Measurements from ENCODE around the gene GRIK4.

GRIK4 gene

DNA sequence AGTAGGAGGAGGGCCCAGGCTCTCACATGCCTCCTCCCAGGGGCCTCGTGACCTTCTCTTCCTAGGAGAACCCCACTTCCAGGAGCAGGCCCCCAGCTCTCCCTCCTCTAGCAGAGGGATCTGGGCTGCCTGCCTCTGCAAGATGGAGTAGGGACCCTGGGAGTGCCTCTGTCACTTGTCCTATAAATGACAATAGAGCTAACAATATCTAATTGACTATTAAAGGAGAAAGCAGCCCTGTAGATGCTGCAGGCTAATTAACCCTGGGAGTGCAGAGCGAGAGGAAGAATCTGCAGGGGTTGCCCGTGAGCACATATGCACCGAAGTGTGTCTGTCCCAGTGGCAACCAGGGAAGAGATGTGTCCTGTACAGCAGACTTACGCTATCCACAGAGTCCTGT is 184.4 kb downstream of the GRIK4 start:
- H3K27me3 ChIP-seq (ENCODE audit: control insufficient read depth, low read length), result no peaks in the 10 kb centered on the region
- no peaks in the 10 kb centered on the region for H3K79me2 ChIP-seq (ENCODE audit: control insufficient read depth, low read length)
- H3K9me3 ChIP-seq (ENCODE audit: control insufficient read depth, insufficient read depth, low read length), result no peaks in the 10 kb centered on the region
- H3K36me3 ChIP-seq (ENCODE audit: control insufficient read depth, low read length), result no peaks in the 10 kb centered on the region
- no peaks in the 10 kb centered on the region for H3K9me2 ChIP-seq (replicated peaks; ENCODE audit: control insufficient read depth, low read length)
- H3K27ac ChIP-seq (ENCODE audit: low read depth, low read length), result no peak overlapping the region
- no peak overlapping the region for H3K4me2 ChIP-seq (ENCODE audit: low read length)
- TF ChIP-seq EZH2phosphoT487 (IDR thresholded peaks at IDR 0.05; ENCODE audit: borderline replicate concordance, low read length), result no peak
- TF ChIP-seq, protein P1, sequence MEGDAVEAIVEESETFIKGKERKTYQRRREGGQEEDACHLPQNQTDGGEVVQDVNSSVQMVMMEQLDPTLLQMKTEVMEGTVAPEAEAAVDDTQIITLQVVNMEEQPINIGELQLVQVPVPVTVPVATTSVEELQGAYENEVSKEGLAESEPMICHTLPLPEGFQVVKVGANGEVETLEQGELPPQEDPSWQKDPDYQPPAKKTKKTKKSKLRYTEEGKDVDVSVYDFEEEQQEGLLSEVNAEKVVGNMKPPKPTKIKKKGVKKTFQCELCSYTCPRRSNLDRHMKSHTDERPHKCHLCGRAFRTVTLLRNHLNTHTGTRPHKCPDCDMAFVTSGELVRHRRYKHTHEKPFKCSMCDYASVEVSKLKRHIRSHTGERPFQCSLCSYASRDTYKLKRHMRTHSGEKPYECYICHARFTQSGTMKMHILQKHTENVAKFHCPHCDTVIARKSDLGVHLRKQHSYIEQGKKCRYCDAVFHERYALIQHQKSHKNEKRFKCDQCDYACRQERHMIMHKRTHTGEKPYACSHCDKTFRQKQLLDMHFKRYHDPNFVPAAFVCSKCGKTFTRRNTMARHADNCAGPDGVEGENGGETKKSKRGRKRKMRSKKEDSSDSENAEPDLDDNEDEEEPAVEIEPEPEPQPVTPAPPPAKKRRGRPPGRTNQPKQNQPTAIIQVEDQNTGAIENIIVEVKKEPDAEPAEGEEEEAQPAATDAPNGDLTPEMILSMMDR (IDR thresholded peaks at IDR 0.05; ENCODE audit: low read depth, low read length, poor library complexity, severe bottlenecking), result no peak
- no peaks in the 10 kb centered on the region for H3F3A ChIP-seq (ENCODE audit: control insufficient read depth, insufficient read depth)
- no peak overlapping the region for H3K4me3 ChIP-seq (ENCODE audit: low read length)
- peaks cover 25% of the 10 kb centered on the region for H3K4me1 ChIP-seq (ENCODE audit: control insufficient read depth, low read length)
- no peaks in the 10 kb centered on the region for H4K20me1 ChIP-seq (ENCODE audit: control insufficient read depth, insufficient read depth, low read depth, low read length)

- no peaks in the 10 kb centered on the region for H3K27me3 ChIP-seq (ENCODE audit: control insufficient read depth, low read length)
- H3K9me2 ChIP-seq (replicated peaks; ENCODE audit: control insufficient read depth, low read length), result no peaks in the 10 kb centered on the region
- H3K79me2 ChIP-seq (ENCODE audit: control insufficient read depth, low read length), result no peaks in the 10 kb centered on the region
- no peak for TF ChIP-seq EZH2phosphoT487 (IDR thresholded peaks at IDR 0.05; ENCODE audit: borderline replicate concordance, low read length)
- TF ChIP-seq, protein P1 (IDR thresholded peaks at IDR 0.05; ENCODE audit: low read depth, low read length, poor library complexity, severe bottlenecking), result peak; percentile 63
- peaks cover 33% of the 10 kb centered on the region for H3K4me1 ChIP-seq (ENCODE audit: control insufficient read depth, low read length)
- H3K4me2 ChIP-seq (ENCODE audit: low read length), result no peak overlapping the region
- no peaks in the 10 kb centered on the region for H4K20me1 ChIP-seq (ENCODE audit: control insufficient read depth, insufficient read depth, low read depth, low read length)
- no peaks in the 10 kb centered on the region for H3K9me3 ChIP-seq (ENCODE audit: control insufficient read depth, insufficient read depth, low read length)
- no peak overlapping the region for H3K4me3 ChIP-seq (ENCODE audit: low read length)
- H3F3A ChIP-seq (ENCODE audit: control insufficient read depth, insufficient read depth), result peaks cover 6% of the 10 kb centered on the region; the same call in 1 of the 2 replicates
- no peaks in the 10 kb centered on the region for H3K36me3 ChIP-seq (ENCODE audit: control insufficient read depth, low read length)
- H3K27ac ChIP-seq (ENCODE audit: low read depth, low read length), result no peak overlapping the region
Measured at GRCh38 chr11:120696597-120697218, 185.2 kb downstream of the GRIK4 start.

- no peaks in the 10 kb centered on the region for H3K79me2 ChIP-seq (ENCODE audit: control insufficient read depth, low read length)
- H4K20me1 ChIP-seq (ENCODE audit: control insufficient read depth, insufficient read depth, low read depth, low read length), result no peaks in the 10 kb centered on the region
- no peaks in the 10 kb centered on the region for H3K9me3 ChIP-seq (ENCODE audit: control insufficient read depth, insufficient read depth, low read length)
- H3K27ac ChIP-seq (ENCODE audit: low read depth, low read length), result no peak overlapping the region
- H3K4me3 ChIP-seq (ENCODE audit: low read length), result no peak overlapping the region
- H3K4me2 ChIP-seq (ENCODE audit: low read length), result no peak overlapping the region
- H3K4me1 ChIP-seq (ENCODE audit: control insufficient read depth, low read length), result peaks cover 55% of the 10 kb centered on the region
- H3K27me3 ChIP-seq (ENCODE audit: control insufficient read depth, low read length), result no peaks in the 10 kb centered on the region
- H3K36me3 ChIP-seq (ENCODE audit: control insufficient read depth, low read length), result 0 out of 2 replicates have a peak, but pooled peaks cover 4% of the 10 kb centered on the region
- peaks cover 24% of the 10 kb centered on the region for H3F3A ChIP-seq (ENCODE audit: control insufficient read depth, insufficient read depth)
- TF ChIP-seq EZH2phosphoT487 (IDR thresholded peaks at IDR 0.05; ENCODE audit: borderline replicate concordance, low read length), result no peak
- TF ChIP-seq, protein P1 (IDR thresholded peaks at IDR 0.05; ENCODE audit: low read depth, low read length, poor library complexity, severe bottlenecking), result no peak
- H3K9me2 ChIP-seq (replicated peaks; ENCODE audit: control insufficient read depth, low read length), result no peaks in the 10 kb centered on the region
Measured at GRCh38 chr11:120698918-120699317, 187.4 kb downstream of the GRIK4 start.

Data from DOHH2 (cell line).